Measurements from ENCODE around the gene JTB. TPM values are rescaled to one million over a fixed set of nuclear protein-coding genes. Genes with fewer than 3 reads are reported as not detected.

Gene JTB
- total and polyA plus RNA-seq, 9 of the 15 experiments (the other 6 are each of a cell fraction or from before 2014, with no cell fraction given): 24.7 to 308 (median 151) TPM

DNA sequence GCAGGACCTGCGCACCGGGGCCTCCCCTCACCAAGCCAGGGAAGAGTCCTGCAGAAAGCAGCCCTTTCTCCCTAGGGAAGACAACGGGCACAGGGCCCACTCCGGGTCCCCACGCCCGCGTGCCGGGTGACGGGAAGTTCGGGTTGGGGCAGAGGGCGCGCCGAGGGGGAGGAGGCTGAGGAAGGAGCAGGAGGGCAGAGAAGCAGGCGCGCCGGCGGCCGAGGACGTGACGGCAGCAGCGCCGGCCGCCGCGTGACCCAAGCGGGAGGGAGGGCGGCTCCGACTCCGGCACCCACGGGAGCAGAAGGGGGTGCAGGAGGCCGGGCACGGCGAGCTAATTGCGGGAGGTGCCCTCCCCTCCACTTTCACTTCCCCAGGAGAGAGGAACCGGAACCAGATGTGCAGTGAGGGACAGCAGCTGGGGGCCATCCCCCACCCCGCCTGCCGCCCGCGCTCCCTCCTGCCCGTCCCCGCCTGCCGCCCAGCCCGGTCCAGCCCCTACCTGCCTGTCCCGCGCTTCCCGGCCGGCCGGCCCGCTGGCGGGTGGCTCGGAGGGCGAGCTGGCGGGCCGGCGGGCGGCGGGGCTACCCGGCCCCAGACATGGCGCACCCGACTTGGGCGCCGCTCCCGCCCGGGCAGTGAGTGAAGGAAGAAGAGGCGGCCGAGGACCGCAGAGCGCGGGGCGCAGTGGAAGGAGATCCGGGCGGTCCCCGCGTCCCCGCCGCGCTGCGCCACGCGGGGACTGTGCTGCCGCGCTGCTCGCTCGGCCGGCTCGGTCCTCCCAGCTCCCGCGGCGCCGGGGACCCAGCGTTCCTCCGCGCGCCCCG, 31.5 kb downstream of the JTB start (continued):
- TF ChIP-seq, protein P1, sequence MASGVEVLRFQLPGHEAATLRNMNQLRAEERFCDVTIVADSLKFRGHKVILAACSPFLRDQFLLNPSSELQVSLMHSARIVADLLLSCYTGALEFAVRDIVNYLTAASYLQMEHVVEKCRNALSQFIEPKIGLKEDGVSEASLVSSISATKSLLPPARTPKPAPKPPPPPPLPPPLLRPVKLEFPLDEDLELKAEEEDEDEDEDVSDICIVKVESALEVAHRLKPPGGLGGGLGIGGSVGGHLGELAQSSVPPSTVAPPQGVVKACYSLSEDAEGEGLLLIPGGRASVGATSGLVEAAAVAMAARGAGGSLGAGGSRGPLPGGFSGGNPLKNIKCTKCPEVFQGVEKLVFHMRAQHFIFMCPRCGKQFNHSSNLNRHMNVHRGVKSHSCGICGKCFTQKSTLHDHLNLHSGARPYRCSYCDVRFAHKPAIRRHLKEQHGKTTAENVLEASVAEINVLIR (CRISPR knock-in tag; IDR thresholded peaks at IDR 0.05): no peak
- TF ChIP-seq CHD1 (IDR thresholded peaks at IDR 0.05; ENCODE audit: low read length): peak; percentile 81
- TF ChIP-seq CBFA2T2 (conservative IDR thresholded peaks at IDR 0.05): peak; percentile 17; the same call in 1 of the 2 replicates
- no peak for TF ChIP-seq ATF2 (CRISPR knock-in tag; IDR thresholded peaks at IDR 0.05)
- 0 out of 2 replicates have a peak, but pooled peaks have one; percentile 32 for TF ChIP-seq ERF (CRISPR knock-in tag; IDR thresholded peaks at IDR 0.05)
- 0 out of 2 replicates have a peak, but pooled peaks have one; percentile 6 for TF ChIP-seq RUNX1 (IDR thresholded peaks at IDR 0.05; ENCODE audit: low read depth)
- peak; percentile 79 for TF ChIP-seq POLR2G (IDR thresholded peaks at IDR 0.05; ENCODE audit: low read depth, low read length)
- TF ChIP-seq MTF1 (CRISPR knock-in tag; IDR thresholded peaks at IDR 0.05; ENCODE audit: borderline replicate concordance): no peak
- TF ChIP-seq, protein P2, sequence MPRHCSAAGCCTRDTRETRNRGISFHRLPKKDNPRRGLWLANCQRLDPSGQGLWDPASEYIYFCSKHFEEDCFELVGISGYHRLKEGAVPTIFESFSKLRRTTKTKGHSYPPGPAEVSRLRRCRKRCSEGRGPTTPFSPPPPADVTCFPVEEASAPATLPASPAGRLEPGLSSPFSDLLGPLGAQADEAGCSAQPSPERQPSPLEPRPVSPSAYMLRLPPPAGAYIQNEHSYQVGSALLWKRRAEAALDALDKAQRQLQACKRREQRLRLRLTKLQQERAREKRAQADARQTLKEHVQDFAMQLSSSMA (CRISPR knock-in tag; IDR thresholded peaks at IDR 0.05): peak; percentile 51; the same call in 1 of the 2 replicates
- no peak for TF ChIP-seq HMG20A (CRISPR knock-in tag; conservative IDR thresholded peaks at IDR 0.05)
- TF ChIP-seq OTX1 (CRISPR knock-in tag; IDR thresholded peaks at IDR 0.05): 0 out of 2 replicates have a peak, but pooled peaks have one; percentile 4
- no peak for TF ChIP-seq RBM39 (optimal IDR thresholded peaks at IDR 0.05; ENCODE audit: low read depth, low read length)
- TF ChIP-seq ZBTB40 (IDR thresholded peaks at IDR 0.05): peak; percentile 66
- TF ChIP-seq ZBTB40 (CRISPR knock-in tag; IDR thresholded peaks at IDR 0.05): no peak
- TF ChIP-seq PHB (CRISPR knock-in tag; IDR thresholded peaks at IDR 0.05): peak; percentile 79; the same call in 1 of the 2 replicates
